Stimulated activated CD8-positive, alpha-beta memory T cell treated with anti-CD3 and anti-CD28 coated beads, Interleukin-15, amount 100 ng/mL, for 48 hours (primary cell): Measurements from ENCODE around the gene CHPF2.
A peak's percentile ranks its signal among the peaks of the same experiment; 100 is the strongest.

Experiments
- DNase-seq, 2 donors: peaks; one replicate each; pipeline ENCODE4 v3.0.0-alpha.2; 2020; ENCODE audit warnings: low read depth in 2 of 2

Gene CHPF2

DNA sequence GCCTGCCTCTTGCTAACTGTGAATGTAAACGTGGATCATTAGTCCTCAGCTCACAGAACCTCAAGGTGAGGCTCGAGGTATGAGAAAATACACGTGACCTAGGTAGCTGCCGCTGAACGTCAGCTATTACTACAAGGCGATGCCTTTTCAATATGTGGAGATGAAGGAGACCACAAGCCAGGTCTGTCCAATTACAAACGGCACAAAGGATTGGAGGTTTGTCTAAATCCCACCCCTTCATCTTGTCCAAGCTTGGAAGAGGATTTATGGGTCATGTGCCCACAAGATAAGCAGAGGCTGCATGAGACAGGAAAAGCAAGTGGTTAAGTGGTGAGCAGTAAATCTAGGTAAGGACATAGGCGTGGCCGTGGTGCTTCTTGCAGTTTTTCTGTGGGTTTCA, 25.4 kb upstream of the CHPF2 start:
- DNase-seq = no peak

DNA sequence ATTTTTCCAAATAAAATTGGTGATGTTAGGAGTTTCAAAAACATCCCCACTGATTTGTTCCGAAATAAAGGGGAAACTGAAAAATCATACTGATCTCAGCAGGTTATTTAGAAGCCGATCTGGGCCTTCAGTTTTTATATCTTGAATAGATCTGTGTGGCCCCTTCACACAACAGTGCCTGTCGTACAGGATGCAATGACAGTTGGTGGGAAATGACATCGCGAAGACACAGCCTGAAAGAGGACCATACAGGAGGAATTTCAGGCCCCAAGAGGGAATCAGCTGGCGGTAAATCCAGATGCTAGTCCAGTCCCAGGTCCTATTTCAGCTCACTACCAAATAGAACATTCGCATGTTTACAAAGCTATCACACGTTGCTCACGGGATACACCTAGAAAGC, 25.0 kb upstream of the CHPF2 start:
- DNase-seq = no peak

- DNase-seq = no peak
These were observed 24.5 kb upstream of the CHPF2 start for GRCh38 chr7:151207804-151208203.

- DNase-seq = no peak
These were observed 23.9 kb upstream of the CHPF2 start for GRCh38 chr7:151208253-151208862.

DNA sequence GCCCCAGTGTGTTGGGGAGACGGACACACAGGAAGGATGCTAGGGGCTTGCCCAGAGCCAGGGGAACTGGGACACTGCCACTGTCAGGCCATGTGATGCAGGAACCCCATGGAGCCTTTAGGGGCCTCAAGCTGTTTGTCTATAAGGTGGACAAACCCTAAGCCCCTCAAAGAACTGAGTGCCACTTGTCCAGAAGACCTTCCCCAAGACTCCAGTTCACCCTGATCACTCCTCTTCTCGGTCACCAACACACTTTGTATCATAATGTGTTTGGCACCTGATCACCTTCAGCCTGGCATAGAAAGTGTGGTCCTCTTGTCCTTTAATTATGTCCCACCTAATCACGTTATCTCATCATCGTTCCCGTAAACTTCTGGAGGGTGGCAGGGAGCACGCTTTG, 22.7 kb upstream of the CHPF2 start:
- DNase-seq = no peak

DNA sequence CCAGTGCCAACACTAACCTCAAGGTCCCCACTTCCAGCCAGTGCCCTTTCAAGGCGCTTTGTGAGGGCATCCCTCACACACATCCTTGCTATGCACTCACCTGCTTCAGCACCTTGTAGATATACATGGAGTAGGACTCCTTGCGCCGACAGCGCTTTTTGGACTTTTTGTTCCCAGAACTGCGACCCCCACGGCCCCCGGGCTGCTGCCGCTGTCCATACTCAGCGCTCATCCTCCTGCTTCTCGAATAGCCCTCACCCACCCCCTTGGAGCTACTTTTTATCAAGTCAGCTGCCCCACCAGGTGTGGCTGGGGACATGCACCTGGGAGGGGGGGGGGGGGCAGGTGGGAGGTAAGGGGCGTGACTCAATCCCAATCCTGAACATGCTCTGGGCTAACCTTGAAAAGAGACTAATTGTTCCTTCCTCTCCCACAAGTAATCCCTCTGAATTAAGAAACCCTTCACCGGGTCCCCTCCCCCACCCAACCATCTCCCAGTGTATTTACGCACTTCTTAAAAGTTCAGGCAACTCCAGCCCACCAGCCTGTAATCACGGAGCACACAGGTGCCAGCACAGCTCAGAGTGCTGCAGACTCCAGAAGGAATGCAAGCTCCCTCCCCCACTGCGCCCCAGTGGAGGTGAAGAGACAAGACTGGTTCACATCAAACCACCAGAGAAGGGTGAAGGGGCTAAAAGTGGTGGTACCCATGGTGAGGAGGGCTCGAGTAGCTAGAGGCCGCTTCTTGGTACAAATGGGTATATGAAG, 22.0 kb upstream of the CHPF2 start, which contains the start of gene H2BK1:
Gene H2BK1, minus strand, starts transcription at position 402 of the 768 bp plus-strand sequence. Its CDS starts 170 bp downstream, at position 232.
- DNase-seq = no peak

DNA sequence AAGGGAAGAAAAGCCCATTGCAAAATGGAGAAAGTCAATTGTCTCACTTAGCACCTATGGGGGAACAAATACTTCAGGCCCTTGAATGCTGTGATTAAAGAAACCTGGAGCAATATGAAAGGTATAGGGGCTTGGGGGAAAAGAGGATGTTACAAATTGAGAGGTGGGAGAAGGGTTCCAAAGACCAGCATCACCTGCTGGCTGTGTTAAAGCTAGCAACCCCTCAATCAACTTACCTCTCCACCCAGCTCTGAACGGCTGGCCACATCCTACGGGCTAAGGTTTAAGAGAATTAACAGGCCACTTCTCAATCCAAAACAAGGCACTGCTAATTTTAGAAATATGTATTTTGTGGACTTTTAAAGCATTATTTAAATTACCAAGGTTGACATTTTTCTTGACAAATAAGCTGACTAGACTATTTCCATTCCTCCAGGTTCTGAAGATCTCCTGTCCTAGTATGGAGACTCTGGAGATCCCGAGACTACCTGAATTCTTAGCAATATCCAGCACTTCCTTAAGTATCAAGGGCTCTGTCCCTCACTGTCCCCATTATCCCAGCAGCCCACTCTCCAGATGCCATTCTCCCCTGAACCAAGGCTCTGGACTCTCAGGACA, 21.0 kb upstream of the CHPF2 start:
- no peak for DNase-seq

DNA sequence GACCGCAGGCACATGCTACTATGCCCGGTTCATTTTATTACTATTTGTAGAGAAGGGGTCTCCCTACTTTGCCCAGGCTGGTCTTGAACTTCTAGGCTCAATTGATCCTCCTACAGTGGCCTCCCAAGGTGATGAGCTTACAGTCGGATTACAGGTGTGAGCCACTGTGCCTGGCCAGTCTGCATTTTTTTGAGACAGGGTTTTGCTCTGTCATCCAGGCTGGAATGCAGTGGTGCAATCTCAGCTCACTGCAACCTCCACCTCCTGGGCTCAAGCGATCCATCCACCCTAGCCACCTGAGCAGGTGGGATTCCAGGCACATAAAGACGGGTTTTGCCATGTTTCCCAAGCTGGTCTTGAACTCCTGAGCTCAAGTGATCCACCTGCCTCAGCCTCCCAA, 19.7 kb upstream of the CHPF2 start:
- no peak for DNase-seq

- DNase-seq = no peak
These were observed 18.5 kb upstream of the CHPF2 start for GRCh38 chr7:151213826-151214225.

GRCh38 chr7:151215396-151215795, 16.9 kb upstream of the CHPF2 start:
- DNase-seq = no peak

DNA sequence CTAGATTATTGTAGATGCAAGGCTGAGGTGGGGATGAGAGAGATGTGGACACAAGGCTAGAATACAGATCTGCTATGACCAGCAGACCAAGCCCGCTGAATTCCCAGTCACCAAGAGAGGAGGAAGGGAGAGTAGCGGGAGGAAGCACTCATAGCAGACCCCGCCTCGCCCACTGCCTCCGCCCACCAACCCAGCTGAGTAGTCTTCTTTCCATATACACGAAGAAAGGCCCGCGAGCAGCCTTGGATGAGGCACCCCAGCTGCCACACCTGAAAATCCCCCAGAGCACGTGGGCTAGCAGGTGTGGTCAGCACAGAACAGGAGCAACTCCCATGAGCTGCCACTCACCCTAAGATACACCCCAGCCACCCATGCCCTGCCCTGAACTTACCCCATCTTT, 14.1 kb upstream of the CHPF2 start:
- DNase-seq = no peak

DNA sequence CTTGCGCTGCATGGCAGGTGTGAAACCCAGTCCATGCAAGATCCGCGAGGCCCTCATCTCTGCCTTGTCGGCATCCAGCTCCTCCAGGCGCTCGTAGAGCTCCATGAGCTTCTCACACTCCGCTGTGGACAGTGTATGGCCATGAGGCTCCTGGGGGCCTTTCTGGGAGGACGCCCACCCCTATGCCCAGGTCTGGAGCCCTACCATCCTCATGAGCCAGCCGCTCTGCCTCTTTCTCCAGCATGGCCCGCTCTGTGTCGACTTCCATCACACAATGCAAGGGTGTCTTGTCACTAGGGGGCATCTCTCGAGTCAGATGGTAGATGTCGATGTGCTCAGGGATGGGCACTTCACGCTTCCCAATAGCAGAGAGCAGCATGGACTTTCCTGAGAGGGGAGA, 8.6 kb upstream of the CHPF2 start:
- DNase-seq = no peak

GRCh38 chr7:151225948-151226510, 6.3 kb upstream of the CHPF2 start:
- DNase-seq = no peak

GRCh38 chr7:151226560-151226874, 5.8 kb upstream of the CHPF2 start:
- no peak for DNase-seq

DNA sequence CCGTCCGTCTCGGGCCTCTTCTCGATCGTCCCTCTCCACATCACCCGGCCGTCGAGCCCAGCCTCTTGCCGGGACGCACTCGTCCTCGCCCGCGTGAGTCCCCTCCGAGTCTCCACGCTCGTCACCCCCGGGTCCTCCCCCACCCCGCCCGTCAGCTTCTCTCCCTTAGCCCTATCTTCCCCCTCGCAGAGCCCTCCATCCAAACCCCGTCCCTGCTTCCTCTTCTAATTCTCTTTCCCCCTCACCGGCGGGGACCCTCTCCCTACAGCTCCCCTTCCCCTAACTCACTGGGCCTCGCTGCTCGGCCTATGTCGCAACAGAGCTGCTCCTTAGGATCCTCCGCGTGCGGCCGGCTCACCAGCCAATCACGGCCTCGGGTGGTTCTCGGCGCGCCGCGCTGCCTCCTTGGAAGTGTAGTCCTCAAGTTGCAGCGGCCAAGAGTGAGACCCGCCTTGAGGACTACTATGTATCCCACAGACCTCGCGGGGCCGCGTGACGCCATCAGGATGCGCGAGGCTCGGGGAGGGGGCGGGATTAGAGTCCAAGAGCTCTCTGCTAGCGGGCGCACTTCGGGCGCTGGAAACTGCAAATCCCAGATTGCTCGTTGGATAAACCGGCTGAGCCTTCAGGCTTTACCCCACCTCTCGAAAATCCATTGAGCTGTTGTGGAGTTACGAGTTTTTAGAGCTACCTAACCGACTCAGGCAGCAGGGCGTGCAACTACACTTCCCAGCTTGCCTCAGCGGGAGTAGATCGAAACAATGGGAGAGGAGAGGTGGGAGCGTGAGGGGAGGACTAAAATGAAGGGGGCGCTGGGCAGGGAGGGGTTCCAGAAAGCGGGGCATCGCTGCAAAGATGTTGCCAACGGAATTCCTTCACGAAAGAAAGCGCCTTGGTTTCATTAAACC, 5.2 kb upstream of the CHPF2 start, which contains the start of gene ABCF2:
Gene ABCF2, minus strand, starts transcription at position 331 of the 908 bp plus-strand sequence. CDS start 747 bp downstream, outside the sequence.
- peak; percentile 95 to 97 for DNase-seq

DNA sequence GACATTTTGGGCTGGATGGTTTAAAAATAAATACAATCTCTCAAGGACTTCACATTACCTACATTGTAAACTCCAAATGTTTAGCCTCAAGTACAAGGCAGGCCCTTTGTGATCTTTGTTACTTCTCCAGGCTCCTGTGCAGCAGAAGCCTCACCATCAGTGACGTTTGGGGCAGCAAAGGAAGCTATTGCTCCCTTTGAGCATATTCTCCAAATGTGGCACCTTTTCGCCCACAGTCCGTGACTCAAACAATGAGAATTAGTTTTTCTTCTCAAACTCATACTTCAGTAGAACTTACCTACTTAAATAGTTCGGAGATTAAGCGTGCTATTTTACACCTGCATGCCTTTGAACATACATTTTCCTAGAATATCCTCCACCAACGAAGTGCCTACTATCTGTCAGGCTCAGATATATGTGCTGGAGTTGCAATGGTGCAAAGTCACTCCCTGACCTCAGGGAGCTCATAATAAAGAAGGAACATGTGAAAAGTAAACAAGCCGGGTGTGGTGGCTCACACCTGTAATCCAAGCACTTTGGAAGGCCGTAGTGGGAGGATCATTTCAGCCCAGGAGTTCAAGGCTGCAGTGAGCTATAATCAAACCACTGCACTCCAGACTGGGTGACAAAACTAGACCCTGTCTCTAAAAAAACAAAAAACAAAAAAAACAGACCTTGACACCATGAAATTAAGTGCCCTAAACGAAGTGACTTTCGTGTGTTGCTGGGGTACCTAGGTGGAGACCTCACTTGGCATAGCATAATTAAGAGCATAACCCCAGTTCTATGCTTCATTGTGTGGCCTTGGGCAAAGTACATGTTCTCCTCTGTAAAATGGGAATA, 4.0 kb upstream of the CHPF2 start:
- no peak for DNase-seq

DNA sequence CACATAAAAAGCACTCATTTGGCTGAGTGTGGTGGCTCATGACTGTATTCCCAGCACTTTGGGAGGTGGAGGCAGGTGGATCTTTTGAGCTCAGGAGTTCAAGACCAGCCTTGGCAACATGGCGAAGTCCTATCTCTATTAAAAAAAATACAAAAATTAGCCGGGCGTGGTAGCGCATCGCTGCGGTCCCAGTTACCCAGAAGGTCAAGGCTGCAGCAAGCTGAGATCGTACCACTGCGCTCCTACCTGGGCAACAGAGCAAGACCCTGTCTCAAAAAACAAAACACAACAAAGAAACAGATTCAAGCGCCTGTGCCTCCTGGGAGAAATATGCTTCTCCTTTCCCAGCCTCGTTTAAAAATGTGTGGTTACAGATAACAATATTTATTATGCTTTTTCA, 3.0 kb upstream of the CHPF2 start:
- DNase-seq = no peak

GRCh38 chr7:151231080-151231479, 1.2 kb upstream of the CHPF2 start:
- DNase-seq = no peak

GRCh38 chr7:151232917-151233701, 826 bp downstream of the CHPF2 start:
- DNase-seq = peak; percentile 68 to 79

- no peak for DNase-seq
These were observed 1.5 kb downstream of the CHPF2 start for GRCh38 chr7:151233804-151234203.
